ENCODE results near the gene SPG11.
"Not testable (repeated sequence)": the region's sequence is repeated elsewhere in the genome, so short reads cannot be mapped to it uniquely, and the experiment has no call there.

The SPG11 gene

DNA sequence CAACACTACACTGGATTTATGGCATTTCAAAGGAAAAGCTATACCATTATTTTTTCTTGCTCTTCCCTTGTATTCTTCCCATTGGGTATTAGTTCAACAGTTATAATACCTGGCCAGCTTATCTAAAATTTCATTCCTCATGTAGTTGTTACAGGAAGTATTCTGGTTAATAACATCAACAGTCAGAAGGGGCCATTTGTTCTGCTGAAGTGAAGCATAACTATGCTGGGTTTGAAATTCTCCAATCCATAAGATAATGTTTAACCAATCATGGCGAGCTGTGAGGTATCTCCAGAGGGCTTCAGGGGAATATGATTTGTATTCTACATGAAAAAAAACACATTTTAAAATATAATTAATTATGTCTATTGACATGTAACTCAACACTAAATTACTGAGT lies 43.4 kb downstream of the SPG11 start:
- DNase-seq, result no peak

DNA sequence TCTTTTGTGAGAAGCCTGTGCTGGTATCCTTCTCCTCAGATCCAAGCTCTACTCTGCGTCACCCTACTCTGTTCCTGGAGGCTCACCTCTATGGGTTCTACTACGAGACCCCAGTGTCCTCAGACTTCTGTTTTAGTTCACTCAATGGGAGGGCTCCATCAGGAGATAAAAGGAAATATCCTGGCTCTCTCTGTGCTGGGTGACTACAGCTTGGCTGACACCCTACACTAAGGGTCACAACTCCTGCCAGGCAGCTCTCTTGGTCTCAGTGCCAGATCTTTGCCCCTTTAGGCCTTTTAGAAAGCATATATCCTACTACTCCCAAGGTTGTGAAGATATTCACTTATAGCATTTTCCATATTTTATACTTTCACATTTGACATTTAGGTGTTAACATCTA lies 46.5 kb downstream of the SPG11 start:
- DNase-seq, result no peak

DNA sequence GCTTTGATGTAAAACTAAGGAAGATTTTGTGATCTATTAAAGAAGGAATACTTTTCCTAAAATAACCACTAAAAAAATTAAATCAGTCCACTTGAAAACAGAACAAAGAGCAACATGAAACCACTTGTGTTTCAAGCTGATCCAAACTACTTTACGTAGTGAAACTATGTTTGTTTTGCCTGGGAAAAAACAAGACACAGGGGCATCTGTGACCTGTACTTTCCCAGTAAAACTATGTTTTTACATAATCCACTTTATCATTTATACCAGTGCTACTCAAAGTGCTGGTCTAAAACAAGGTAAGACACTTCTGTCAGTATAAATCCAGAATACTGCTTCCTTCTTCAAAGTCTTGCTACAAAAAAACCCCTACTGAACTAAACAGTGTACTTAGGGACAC lies 56.7 kb downstream of the SPG11 start:
- DNase-seq, result no peak

DNA sequence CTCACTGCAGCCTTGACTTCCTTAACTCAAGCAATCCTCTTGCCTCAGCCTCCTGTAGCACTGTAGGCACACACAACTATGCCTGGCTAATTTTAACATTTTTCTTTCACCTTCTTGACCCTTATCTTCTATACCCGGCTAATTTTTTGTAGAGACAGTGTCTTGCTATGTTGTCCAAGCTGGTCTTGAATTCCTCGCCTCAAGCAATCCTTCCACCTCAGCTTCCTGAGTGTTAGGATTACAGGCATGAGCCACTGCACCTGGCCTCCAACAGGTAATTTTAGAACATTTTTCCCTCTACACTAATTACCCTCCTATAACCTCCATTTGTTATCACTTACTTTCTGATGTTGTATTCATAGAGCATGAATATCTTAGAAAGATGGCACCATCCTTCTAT lies 60.3 kb downstream of the SPG11 start:
- no peak for DNase-seq

DNA sequence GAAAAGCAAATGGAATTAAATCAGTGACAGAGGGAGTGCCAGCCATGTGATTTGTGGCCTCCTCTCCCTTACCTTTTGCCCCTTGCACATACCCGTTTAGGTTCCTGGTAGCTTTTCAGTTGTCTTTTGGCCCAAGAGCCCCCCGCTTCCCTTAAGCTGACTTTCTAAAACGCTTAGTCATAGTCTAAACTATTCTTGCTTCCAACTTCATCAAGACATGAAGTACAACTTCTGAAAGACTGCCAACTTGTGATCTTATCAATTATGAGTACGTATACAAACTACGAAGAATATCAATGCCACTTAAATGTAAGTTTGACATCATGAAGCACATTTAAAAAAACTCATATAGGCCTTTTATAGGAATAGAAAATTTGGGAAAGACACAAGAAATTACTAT lies 64.6 kb downstream of the SPG11 start:
- no peak for DNase-seq

DNA sequence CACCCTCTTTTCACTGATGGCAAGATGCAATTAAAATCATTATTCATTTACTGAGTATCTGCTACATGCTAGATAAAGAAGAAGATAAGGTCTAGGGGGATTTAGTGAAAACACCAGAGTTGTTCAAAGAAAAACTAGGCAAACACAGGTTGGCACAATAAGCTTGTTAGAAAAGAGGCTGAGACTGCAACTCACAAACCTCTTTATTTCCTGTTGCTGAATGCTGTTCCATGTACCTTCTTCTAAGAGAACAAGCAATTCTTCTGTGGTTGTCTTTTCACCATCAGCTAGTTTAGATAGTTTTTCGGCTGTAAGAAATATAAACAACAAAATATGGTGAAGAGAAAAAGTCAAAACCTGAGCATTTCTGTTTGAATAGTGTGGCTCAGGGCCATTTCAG lies 65.4 kb downstream of the SPG11 start:
- DNase-seq, result no peak

DNA sequence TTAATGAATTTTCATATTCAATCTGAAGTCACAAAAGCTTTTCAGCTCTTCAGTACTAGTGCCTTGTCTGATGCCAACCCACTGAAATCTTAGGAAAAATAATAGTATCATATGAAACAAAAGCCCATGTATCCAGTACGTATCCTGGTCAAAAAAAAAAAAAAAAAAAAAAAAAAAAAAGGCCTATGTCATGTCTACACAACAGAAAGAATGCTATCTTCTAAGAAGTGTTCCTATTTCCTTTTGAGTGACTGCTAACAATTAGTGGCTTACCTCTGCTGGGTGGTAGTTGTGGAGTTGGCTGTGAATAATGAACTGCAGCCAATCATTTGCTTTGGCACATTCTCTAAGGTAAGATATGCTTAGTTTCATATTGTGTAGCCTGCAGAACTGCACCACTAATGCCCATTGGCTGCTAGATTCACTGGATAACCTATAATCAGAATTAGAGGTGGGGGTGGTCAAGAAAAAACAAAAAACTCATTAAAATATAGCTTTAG lies 66.9 kb downstream of the SPG11 start:
- no peak for DNase-seq

DNA sequence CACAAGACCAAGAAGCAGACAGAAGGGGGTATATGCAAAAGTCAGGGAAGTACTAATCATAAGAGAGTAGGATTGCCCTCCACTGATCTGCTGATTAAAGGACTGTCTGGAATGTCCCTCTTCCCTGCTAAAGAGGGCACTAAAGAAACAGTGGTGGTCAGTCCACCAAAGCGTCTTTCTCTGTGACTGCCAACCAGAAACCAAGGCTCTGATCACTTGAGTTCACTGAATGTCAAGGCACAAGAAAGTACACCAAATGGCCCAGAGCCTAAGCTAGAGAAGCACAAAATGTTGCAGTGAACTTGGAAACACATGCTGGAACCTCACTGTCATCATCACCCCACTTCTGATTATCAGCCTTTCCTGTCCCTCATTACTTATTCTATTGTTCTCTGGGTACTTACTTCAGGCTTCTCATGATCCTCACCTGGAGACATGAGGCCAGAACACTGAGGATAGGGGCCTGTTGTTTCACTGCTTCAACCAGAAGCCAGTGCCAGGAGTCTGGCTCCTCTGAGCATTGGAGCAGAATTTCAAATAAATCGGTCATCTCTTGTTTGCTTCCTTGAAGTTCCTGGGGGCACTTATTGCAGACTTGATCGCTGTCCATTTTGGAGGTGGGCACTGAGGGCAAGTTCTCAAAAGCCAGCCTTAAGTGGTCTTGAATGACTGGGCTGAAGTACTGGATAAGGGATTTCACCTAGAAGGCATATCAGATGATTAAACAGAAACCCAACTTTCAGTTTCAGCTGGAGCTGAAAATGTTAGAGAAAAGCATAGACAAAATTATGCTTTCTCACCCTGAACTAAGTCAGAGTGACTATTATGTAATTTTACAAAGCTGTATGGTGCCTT lies 67.6 kb downstream of the SPG11 start:
- DNase-seq, result no peak

DNA sequence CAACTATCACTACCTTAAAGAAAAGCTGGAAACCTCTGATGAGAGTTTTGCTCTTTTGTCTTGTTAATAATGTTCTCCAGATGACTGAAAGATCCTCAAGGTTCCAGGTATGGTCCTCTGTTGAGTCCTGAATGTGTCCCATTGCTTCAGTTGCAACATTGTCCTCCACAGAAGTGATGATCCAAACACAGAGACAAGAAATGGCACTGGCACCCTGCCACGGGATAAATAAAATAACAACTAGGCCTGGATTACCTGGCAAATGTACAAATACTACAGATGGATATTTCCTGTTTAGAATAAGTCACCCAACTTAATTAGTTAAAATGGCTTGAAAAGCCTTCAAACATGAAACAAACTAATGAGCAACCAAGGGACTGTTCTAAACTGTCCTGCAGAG lies 68.2 kb downstream of the SPG11 start:
- no peak for DNase-seq

DNA sequence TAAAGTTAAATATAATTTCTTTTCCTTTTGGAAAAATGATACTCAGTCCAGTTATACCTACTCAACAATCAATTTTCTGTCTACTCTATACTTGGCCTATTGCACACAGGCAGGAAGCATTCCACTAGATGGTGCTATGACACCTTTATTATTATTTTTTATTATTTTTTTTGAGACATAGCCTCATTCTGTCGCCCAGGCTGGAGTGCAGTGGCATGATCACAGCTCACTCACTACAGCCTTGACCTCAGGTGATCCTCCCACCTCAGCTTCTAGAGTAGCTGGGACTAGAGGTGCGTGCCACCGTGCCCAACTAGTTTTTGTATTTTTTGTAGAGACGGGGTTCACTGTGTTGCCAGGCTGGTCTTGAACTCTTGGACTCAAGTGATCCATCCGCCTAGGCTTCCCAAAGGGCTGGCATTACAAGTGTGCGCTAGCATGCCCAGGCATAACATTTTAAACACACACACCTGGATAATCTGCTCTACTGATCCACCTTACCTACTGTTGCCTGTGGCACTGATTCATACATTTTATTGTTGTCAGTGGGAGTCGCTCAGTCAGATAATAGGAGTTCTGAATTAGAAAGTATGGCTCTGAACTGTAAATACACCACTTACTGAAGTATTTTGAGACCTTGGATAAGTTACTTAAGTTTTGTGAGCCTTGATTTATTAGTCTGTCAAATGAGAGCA lies 70.3 kb downstream of the SPG11 start:
- no peak for DNase-seq

DNA sequence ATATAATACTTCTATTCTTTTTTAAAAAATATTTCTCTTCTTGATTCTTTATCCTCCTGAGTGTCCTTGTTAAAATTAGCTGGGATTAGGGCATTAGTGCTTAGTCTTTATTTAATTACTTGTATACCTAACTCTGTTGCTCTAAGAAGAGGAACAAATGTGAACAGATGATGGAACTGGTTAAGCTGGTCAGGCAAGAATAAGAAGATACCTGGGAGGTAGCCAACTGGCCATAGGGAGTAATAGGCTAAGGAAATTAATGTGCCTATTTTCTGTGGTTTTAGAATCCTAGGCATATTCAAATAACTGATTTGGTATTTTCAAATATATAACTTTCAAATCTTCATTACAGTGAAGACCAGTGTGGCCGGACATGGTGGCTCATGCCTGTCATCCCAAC lies 72.1 kb downstream of the SPG11 start:
- DNase-seq, result no peak

DNA sequence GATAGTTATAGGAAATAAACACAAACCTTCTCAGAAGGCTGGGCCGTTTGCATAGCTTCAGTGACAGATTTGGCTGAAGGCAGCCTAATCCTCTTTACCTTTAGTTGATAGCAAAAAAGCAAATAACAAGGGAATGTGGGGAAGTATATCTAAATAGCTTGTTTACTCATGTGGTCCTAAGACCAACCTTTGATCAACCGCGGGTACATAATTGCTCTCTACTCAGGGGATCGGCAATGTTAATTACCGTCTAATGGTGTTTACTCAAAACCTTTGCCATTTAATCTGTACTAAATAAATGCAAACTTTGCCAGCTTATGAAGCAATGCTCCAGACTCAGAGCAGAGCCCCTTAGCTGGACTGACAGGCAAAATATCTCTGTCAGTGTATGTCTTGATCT lies 74.9 kb downstream of the SPG11 start:
- DNase-seq, result no peak

DNA sequence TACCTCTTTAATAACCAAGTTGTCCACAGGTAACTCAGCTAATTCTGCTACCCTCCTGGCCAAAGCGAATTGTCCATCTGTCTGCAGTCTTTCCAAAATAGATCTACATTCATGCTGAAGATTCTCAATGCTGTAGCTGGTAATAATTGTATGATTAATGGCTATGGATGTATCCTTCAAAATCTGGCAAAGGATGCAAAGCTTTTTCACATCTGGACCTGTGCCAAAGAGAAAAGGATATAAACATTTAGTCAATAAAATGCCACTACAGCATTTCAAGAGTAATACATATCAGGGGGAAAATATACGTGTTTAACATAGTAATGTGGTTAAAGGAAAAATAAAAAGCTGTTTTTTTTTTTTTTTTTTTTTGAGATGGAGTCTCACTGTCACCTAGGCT lies 77.8 kb downstream of the SPG11 start:
- DNase-seq, result no peak

DNA sequence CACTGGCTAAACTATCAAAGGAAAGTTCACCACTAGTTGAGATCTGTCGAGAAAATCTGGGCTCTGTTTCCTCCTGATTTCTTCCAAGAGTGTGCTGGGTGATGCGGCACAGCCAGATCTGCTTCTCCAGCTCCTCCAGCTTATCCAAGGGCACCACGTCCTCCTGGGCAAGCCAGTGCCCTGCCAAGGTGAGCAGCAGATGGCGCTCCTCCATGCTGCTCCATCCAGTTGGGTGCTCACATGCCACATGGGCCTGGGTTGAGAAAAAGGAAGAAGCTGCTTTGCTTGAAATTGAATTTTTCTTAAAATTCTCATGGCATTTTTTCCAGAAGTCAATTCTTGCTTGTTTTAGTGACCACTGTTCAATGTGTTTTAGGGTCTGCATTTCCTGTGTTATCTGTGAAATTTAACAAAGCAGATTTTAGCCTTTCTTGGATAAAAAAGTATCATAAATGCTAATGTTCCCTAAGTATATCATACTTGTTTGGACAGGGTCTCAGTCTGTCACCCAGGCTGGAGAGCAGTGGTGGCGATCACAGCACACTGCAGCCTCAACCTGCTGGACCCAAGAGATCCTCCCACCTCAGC lies 79.2 kb downstream of the SPG11 start:
- no peak for DNase-seq

DNA sequence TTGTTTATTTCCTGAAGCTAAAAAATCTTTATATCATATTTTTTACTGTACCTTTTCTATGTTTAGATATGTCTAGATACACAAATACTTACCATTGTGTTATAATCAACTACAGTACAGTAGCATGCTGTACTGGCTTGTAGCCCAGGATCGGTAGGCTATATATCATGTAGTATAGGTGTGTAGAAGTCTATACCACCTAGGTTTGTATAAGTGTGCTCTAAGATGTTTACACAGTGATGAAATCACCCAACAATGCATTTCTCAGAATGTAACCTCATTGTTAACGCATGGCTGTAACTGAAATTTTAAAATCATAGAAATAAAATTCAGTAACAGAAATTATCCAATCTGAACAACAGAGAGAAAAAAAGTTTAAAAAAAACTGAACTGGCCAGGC lies 83.4 kb downstream of the SPG11 start:
- DNase-seq, result no peak

DNA sequence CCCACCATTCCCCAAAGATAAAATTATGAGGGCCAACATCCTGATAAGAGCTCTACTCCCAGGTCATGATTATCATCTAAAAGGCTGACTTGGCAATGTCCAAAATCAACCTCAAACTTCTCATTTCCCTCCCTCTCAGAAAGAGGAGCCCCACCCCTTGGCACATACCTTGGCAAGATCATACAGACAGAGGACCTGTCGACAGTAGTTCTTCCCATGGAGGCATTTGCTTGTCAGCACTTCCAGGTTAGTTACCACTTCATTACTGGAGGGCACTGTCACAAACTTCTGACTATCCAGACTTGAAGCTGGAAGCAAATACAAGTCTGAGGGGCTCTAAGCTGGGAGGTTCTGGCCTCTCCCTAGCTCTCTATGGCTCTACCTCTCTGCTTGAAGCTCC lies 88.7 kb downstream of the SPG11 start:
- DNase-seq, result no peak

DNA sequence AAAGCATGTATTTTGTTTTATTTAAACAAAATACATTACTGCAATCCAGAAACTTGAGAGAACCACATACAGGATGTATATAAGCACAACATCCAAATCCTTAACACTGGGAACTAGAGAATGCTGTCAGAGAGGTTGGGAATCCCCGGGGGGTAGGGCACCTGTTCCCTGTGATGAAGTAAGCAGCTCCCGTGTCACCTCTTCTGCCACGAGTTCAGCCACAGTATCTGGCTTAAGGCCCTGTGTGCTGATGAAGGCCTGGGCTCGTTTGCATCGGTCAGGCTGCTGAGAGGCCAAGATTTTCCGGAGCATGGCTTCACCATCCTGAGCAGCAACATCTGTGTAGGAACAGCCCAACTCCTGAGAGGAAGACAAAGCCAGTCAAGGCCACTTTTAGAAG lies 90.1 kb downstream of the SPG11 start:
- DNase-seq, result no peak

DNA sequence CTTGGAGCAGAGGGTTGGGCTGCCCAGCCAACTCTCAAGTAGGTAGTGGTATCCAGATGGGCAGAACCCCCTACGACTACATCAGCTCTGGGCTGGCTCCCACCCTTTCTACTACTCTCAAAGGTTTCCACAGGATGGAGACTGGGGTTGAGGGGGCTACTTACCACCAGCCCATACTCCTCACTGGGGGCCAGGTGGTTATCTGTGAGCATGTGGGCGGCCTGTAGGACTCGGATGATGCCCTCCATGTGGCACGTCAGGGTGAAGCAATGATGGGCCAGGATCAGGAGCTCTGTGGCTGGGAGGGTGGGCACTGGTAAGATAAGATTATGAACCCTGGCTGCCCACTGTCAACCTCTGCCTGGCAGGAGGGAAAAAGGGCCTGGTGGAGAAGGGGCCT lies 93.1 kb downstream of the SPG11 start:
- no peak for DNase-seq

DNA sequence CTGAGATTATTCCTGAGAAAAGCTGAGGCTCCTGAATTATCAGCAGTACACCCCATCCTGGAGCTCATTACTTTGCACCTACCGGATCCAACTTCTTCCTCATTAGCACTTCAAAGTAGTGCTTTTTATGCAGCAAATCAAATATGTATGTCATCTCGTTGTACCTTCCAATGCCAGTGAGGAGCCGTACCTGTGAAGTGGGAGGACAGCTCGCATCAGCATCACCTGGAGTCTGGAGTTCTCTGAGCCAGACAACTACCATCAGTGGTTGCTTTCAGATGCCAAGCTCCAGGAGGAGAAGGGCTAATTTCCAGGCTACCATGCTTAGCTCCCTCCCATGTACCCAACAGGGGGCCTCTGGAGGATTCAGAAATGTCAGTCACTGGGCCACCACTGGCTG lies 94.1 kb downstream of the SPG11 start:
- no peak for DNase-seq

DNA sequence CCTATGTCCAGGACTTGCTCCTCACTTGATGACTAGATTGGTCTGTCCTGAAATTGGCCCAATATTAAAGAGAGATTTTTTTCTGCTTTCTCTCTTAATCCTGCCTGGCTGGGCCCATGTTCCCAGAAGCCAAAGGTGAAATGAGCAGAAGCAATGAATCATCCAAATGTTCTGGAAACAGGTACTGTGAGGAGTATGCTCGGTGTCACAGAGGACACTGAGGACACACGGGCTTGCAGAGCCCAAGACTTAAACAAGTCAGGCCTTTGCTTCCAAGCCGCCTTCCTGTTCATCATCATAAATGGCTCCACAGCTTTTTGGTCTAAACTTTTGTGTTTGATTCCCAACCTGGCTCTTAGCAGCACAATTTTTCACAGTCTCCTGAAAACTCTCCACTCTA lies 95.1 kb downstream of the SPG11 start:
- DNase-seq, result no peak

DNA sequence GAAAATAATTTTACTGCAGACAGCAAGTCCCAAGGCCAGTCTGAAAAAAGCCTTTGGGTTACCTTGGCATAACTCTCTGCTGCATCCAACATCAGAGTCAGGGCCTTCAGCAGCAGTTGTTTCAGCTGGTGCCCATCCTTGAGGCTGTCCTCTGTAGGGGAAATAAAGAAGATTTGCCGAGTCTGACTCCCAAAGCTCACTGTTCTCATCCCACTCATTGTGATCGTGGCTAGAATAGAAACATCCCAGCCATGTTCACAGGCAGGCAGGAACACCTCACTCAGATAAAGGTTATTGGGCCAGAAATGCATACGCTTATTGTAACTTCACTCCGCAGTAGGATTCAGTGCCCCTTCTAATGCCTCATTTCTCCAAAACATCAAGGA lies 97.3 kb downstream of the SPG11 start:
- no peak for DNase-seq

DNA sequence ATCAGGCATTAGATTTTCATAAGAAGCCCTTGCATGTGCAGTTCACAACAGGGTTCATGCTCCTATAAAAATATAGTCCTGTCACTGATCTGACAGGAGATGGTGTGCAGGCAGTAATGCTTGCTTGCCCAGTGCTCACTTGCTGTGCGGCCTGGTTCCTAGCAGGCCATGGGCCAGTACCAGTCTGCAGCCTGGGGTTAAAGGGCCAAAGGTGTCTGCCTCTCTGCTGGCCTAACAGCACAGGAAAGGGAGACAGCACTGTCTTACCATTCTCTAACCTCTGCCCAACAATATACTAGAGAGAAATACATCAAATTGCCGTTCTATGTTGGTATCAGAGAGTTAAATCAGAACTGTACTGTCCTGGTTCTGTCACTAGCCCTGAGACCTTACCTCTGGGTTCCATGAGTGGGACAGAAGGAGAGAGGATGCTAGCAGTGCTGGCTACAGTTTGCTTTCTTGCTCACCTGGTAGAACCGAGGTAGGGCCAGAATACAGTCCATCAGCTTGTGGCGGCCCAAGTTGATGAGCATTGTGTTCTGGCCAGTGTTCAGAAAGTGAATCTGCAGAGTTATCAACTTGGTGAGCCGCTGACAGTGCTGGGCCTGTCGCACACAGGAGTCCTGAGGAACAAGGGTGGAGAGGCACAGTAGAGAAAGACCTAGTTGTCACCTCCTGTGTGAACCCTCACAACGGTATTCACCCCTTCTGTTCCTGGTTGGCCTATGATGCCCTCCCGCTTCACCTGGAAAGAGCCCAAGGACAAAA lies 97.9 kb downstream of the SPG11 start:
- DNase-seq, result no peak

DNA sequence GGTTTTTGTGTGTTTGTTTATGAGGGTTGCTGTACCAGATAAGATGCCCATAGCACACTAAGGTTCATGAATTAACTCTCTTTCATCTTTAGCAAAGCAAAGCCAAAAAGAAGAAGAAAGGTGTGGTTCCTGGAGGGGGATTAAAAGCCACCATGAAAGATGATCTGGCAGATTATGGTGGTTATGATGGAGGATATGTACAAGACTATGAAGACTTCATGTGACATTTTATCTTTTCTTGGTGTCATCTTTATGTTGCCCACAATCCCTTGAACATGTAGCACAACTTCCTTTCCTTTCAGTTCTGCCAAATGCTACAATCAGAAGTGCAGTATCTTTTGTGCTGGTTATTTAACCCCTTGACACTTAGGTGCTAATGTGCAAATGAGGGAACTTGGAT lies 102.5 kb downstream of the SPG11 start:
- not testable (repeated sequence) for DNase-seq

Measured in NCI-H2107 (cell line).